Heart left ventricle (tissue), 13 donors: ENCODE measurements around the gene CLN3.

Experiments
- CTCF ChIP-seq, 12 donors: fragments of 200-600 bp; sonication (generic) in 4 of 12; IDR thresholded peaks; one replicate each; pipeline versions ENCODE4 v1.5.0 to v1.8.0; 2018 to 2022; ENCODE audit warnings: antibody characterized with exemption in 12 of 12, mild to moderate bottlenecking in 5 of 12
- POLR2A ChIP-seq, 2 donors: fragments of 450-650 bp; IDR thresholded peaks; one replicate each; pipeline ENCODE4 v1.6.1; 2017; ENCODE audit warnings: antibody characterized with exemption in 2 of 2, mild to moderate bottlenecking in 2 of 2, moderate library complexity in 2 of 2
- donor health status: ischemic (EF 13 %, LVEDD 7.1; RV severe dilation, severe dysfunction).
- donor health status: DM: no; HTN: yes; CAD: no.
- donor health status: DM: no; HTN: no; CAD: no.
- donor health status: ischemic (EF 25% LVEDD 6.9; RV normal size, moderate dysfunction).
- donor health status: ischemic (EF 25% LVEDD 5.7; RV mildly dilated, moderate dysfunction).
- donor health status: ischemic (EF 35%, LVEDD 5.7; RV mildly dilated, moderate dysfunction).
- donor health status: nonischemic (EF 11% LVEDD 7.7; RV severe dilation, severe dysfunction).
- donor health status: DM: yes; HTN: yes; CAD: no.
- donor health status: PGD.
- donor health status: ischemic (EF 29% LVEDD 5.4; RV normal size, mild dysfunction).
- donor health status: nonischemic (EF 23%, LVEDD 6.1; RV moderate dilation, normal function).

GRCh38 chr16:28511801-28512789, 20.2 kb upstream of the CLN3 start:
- no peak for TF ChIP-seq CTCF (IDR thresholded peaks at IDR 0.05)
- TF ChIP-seq POLR2A (IDR thresholded peaks at IDR 0.05): no peak
